NT2/D1 (cell line): ENCODE measurements around the gene MIER3.

Experiments
- YY1 ChIP-seq: IDR thresholded peaks from 2 replicates; pipeline ENCODE4 v1.6.1; 2011; ENCODE audit not compliant: insufficient read length, insufficient read depth
- ZNF274 ChIP-seq: IDR thresholded peaks from 2 replicates; pipeline ENCODE4 v1.6.1; 2011; ENCODE audit warnings: mild to moderate bottlenecking, low read depth, low read length

GRCh38 chr5:56977822-56978221, 25.9 kb upstream of the MIER3 start:
- TF ChIP-seq YY1: no peak
- TF ChIP-seq ZNF274: no peak
